Kidney (tissue), 19 donors: ENCODE measurements around the gene NOMO2. TPM values are rescaled to one million over a fixed set of nuclear protein-coding genes. Genes with fewer than 3 reads are reported as not detected.
A peak's percentile ranks its signal among the peaks of the same experiment; 100 is the strongest.
"Not testable (repeated sequence)": the region's sequence is repeated elsewhere in the genome, so short reads cannot be mapped to it uniquely, and the experiment has no call there.

Experiments
- DNase-seq, 5 donors: peaks; one replicate each; pipeline ENCODE4 v3.0.0-alpha.2; 2013 to 2020
- FAIRE-seq: peaks from 2 replicates; lab custom pipeline; 2012; peaks lifted over from hg19 to GRCh38; lab: Jason Lieb, UNC
- H3K27ac ChIP-seq, 2 donors: one replicate each; pipeline ENCODE4 v1.7.0; 2013; ENCODE audit warnings: low read depth in 2 of 2, low read length in 2 of 2, inconsistent platforms in 1 of 2
- H3K27me3 ChIP-seq: one replicate; pipeline ENCODE4 v1.7.1; 2013; ENCODE audit warnings: low read length, inconsistent platforms; ENCODE audit not compliant: control insufficient read depth, insufficient read depth
- H3K36me3 ChIP-seq, 3 donors: one replicate each; pipeline versions ENCODE4 v1.7.0 to v1.7.1; 2013; ENCODE audit warnings: low read length in 3 of 3, control low read depth in 1 of 3, inconsistent platforms in 1 of 3; ENCODE audit not compliant: insufficient read depth in 3 of 3, control insufficient read depth in 2 of 3
- H3K4me1 ChIP-seq, 3 donors: one replicate each; pipeline versions ENCODE4 v1.7.0 to v1.7.1; 2013; ENCODE audit warnings: low read length in 3 of 3, inconsistent platforms in 1 of 3, low read depth in 1 of 3; ENCODE audit not compliant: control insufficient read depth in 2 of 3, insufficient read depth in 2 of 3
- H3K4me3 ChIP-seq, 3 donors: one replicate each; pipeline versions ENCODE4 v1.7.0 to v1.8.1; 2013; ENCODE audit warnings: low read length in 3 of 3, control low read depth in 1 of 3, inconsistent platforms in 1 of 3
- H3K9ac ChIP-seq, 3 donors: one replicate each; pipeline versions ENCODE4 v1.7.0 to v1.7.1; 2013; ENCODE audit warnings: low read length in 3 of 3, control low read depth in 1 of 3, inconsistent platforms in 1 of 3
- H3K9me3 ChIP-seq, 3 donors: one replicate each; pipeline versions ENCODE4 v1.7.0 to v1.7.1; 2013; ENCODE audit warnings: low read length in 3 of 3, control low read depth in 1 of 3, inconsistent platforms in 1 of 3; ENCODE audit not compliant: control insufficient read depth in 2 of 3, insufficient read depth in 1 of 3
- intact Hi-C: fragments of 100-400 bp; cut with DNase I; formaldehyde crosslinking; loops from one replicate; pipeline ENCODE4 v1.11.1; 2022
- long read RNA-seq, 10 donors: library from polyadenylated mRNA in 1 of 10; unstranded in 1 of 10; transcript quantifications; one replicate each; pipeline ENCODE4 v2.0.0 and lab custom pipeline, GENCODE V29; 2021 to 2026
- polyA plus RNA-seq: library from polyadenylated mRNA; stranded (reverse); fragments of 350-450 nt; fragmentation: Illumina TruSeq; extraction: RNeasy Lipid Tissue Mini Kit (QIAGEN cat#74804); gene quantifications from one replicate; pipeline ENCODE4 v1.2.3, GENCODE V29; 2014; ENCODE audit warnings: low read depth, low replicate concordance; ENCODE audit not compliant: insufficient read depth
- total RNA-seq: library from RNA; stranded (reverse); fragmentation: NEBNext Ultra II Directional; extraction: Animal tissue kit (Norgen Biotek cat#: 25700); gene quantifications from one replicate; pipeline ENCODE4 v1.2.1, GENCODE V29; 2021
- donor health status: control.
- donor health status: control.
- donor health status: DM: yes; HTN: yes; CAD: no.
- donor health status: Normal renal cell carcinoma (clear cell type).

The NOMO2 gene, protein sequence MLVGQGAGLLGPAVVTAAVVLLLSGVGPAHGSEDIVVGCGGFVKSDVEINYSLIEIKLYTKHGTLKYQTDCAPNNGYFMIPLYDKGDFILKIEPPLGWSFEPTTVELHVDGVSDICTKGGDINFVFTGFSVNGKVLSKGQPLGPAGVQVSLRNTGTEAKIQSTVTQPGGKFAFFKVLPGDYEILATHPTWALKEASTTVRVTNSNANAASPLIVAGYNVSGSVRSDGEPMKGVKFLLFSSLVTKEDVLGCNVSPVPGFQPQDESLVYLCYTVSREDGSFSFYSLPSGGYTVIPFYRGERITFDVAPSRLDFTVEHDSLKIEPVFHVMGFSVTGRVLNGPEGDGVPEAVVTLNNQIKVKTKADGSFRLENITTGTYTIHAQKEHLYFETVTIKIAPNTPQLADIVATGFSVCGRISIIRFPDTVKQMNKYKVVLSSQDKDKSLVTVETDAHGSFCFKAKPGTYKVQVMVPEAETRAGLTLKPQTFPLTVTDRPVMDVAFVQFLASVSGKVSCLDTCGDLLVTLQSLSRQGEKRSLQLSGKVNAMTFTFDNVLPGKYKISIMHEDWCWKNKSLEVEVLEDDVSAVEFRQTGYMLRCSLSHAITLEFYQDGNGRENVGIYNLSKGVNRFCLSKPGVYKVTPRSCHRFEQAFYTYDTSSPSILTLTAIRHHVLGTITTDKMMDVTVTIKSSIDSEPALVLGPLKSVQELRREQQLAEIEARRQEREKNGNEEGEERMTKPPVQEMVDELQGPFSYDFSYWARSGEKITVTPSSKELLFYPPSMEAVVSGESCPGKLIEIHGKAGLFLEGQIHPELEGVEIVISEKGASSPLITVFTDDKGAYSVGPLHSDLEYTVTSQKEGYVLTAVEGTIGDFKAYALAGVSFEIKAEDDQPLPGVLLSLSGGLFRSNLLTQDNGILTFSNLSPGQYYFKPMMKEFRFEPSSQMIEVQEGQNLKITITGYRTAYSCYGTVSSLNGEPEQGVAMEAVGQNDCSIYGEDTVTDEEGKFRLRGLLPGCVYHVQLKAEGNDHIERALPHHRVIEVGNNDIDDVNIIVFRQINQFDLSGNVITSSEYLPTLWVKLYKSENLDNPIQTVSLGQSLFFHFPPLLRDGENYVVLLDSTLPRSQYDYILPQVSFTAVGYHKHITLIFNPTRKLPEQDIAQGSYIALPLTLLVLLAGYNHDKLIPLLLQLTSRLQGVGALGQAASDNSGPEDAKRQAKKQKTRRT
- total RNA-seq (87.2 TPM), polyA plus RNA-seq (157 TPM)
- long read RNA-seq, donor 1, full-length matches to known transcripts, result 6 of 6 reads
- long read RNA-seq, donor 1, partial matches to known transcripts, result 0 of 6 reads
- long read RNA-seq, donor 1, other reads (novel, unspliced or antisense), result 0 of 6 reads
- long read RNA-seq, donor 2, full-length matches to known transcripts, result 2 of 2 reads
- long read RNA-seq, donor 2, partial matches to known transcripts, result 0 of 2 reads
- long read RNA-seq, donor 2, other reads (novel, unspliced or antisense), result 0 of 2 reads
- long read RNA-seq, donor 3, full-length matches to known transcripts, result 7 of 15 reads
- long read RNA-seq, donor 3, partial matches to known transcripts, result 8 of 15 reads
- long read RNA-seq, donor 3, other reads (novel, unspliced or antisense), result 0 of 15 reads
- long read RNA-seq, donor 4, full-length matches to known transcripts, result 7 of 7 reads
- long read RNA-seq, donor 4, partial matches to known transcripts, result 0 of 7 reads
- long read RNA-seq, donor 4, other reads (novel, unspliced or antisense), result 0 of 7 reads
- long read RNA-seq, donor 5, result 0 reads
- long read RNA-seq, donor 6, result 0 reads
- long read RNA-seq, donor 7, full-length matches to known transcripts, result 36 of 49 reads
- long read RNA-seq, donor 7, partial matches to known transcripts, result 7 of 49 reads
- long read RNA-seq, donor 7, other reads (novel, unspliced or antisense), result 6 of 49 reads
- long read RNA-seq, donor 8, full-length matches to known transcripts, result 4 of 4 reads
- long read RNA-seq, donor 8, partial matches to known transcripts, result 0 of 4 reads
- long read RNA-seq, donor 8, other reads (novel, unspliced or antisense), result 0 of 4 reads
- long read RNA-seq, donor 9, full-length matches to known transcripts, result 3 of 3 reads
- long read RNA-seq, donor 9, partial matches to known transcripts, result 0 of 3 reads
- long read RNA-seq, donor 9, other reads (novel, unspliced or antisense), result 0 of 3 reads
- long read RNA-seq, donor 10, full-length matches to known transcripts, result 4 of 25 reads
- long read RNA-seq, donor 10, partial matches to known transcripts, result 21 of 25 reads
- long read RNA-seq, donor 10, other reads (novel, unspliced or antisense), result 0 of 25 reads

DNA sequence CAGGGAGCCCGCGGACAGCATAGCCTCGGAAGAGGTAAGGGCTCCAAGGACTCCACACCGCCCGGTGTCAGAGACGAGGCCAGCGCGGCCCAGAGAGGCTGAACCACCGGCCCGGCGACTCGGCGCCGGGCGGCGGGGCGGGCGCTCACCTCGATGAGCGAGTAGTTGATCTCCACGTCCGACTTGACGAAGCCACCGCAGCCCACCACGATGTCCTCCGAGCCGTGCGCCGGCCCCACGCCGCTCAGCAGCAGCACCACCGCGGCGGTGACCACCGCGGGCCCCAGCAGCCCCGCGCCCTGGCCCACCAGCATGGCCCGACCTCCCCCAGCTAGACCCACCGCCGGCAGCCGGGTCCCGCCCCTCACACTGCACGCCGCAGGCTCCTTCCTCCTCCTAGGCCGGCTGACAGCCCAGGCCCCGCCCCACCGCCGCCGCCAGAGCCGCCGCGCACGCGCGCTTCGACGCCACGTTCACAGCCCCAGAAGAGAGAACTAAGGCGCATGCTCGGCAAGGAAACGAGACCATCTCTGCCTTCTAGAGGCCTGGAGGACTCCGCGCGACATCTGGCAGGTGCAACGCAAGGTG lies at the start of gene NOMO2:
Gene NOMO2 (minus strand): TSS at position 371 of the 588 bp plus-strand sequence. CDS start 57 bp downstream, at position 314.
- peak; percentile 5 to 94 (median 20) for DNase-seq
- intact Hi-C loops, FAIRE-seq, H3K9ac ChIP-seq, H3K27ac ChIP-seq, H3K4me3 ChIP-seq, H3K27me3 ChIP-seq, H3K4me1 ChIP-seq, H3K9me3 ChIP-seq, H3K36me3 ChIP-seq: not testable (repeated sequence)

DNA sequence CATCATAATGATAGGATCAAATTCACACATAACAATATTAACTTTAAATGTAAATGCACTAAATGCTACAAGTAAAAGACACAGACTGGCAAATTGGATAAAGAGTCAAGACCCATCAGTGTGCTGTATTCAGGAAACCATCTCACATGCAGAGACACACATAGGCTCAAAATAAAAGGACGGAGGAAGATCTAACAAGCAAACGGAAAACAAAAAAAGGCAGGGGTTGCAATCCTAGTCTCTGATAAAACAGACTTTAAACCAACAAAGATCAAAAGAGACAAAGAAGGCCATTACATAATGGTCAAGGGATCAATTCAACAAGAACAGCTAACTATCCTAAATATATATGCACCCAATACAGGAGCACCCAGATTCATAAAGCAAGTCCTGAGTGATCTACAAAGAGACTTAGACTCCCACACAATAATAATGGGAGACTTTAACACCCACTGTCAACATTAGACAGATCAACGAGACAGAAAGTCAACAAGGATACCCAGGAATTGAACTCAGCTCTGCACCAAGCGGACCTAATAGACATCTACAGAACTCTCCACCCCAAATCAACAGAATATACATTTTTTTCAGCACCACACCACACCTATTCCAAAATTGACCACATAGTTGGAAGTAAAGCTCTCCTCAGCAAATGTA lies 48.4 kb upstream of the NOMO2 start:
- H3K4me1 ChIP-seq, H3K36me3 ChIP-seq, H3K9ac ChIP-seq, H3K4me3 ChIP-seq, H3K27me3 ChIP-seq, H3K9me3 ChIP-seq, FAIRE-seq, intact Hi-C loops, DNase-seq, H3K27ac ChIP-seq: not testable (repeated sequence)

DNA sequence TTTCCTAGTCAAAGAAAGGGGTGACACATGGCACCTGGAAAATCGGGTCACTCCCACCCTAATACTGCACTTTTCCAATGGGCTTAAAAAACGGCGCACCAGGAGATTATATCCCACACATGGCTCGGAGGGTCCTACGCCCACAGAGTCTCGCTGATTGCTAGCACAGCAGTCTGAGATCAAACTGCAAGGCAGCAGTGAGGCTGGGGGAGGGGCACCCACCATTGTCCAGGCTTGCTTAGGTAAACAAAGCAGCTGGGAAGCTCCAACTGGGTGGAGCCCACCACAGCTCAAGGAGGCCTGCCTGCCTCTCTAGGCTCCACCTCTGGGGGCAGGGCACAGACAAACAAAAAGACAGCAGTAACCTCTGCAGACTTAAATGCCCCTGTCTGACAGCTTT lies 46.4 kb upstream of the NOMO2 start:
- H3K9ac ChIP-seq, H3K4me1 ChIP-seq, H3K9me3 ChIP-seq, H3K27me3 ChIP-seq, DNase-seq, H3K4me3 ChIP-seq, H3K27ac ChIP-seq, FAIRE-seq, H3K36me3 ChIP-seq, intact Hi-C loops: not testable (repeated sequence)

DNA sequence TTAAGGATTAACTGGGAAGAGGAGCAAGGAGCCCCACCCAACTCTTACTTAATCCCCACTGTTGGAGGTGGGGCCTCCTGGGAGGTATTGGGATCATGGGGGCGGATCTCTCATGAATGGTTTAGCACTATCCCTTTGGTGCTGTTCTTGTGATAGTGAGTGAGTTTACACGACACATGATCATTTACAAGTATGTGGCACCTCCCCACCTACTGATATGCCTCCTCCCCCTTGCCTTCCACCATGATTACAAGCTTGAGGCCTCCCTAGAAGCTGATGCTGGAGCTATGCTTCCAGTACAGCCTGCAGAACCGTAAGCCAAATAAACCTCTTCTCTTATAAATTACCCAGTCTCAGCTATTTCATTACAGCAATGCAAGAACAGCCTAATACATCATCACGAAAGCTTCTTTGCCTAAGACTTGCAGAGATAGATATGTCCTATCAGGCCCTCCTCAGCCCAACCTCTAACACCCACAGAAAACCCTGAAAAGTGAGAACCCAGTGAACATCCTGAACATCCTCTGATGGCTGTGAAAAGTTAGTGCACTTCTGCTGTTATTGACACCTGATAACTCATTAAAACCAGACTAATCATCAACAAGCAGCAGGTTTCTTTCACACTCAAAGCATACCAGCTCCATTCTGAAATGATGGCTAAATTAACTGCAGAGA lies 41.8 kb upstream of the NOMO2 start:
- H3K4me3 ChIP-seq, DNase-seq, FAIRE-seq, H3K4me1 ChIP-seq, intact Hi-C loops, H3K27me3 ChIP-seq, H3K9me3 ChIP-seq, H3K9ac ChIP-seq, H3K27ac ChIP-seq, H3K36me3 ChIP-seq: not testable (repeated sequence)

DNA sequence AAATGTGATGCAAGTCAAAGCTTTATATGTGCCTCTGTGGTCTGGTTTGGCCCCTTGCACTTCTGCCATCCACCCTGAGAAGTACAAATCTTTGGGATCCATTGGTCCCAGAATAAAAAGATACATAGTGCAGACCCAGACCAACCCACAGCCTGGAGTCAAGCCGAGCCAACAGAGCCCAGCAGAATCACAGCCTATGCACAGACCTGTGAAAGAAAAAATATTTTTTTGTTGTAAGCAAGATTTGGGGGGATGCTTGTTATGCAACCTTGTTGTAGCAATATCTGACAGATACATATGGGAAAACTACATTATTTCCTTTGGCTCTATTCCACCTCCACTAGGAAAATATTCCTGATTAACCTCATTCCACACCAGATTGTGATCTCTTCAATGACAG lies 36.7 kb upstream of the NOMO2 start:
- H3K4me1 ChIP-seq, H3K9ac ChIP-seq, intact Hi-C loops, H3K27ac ChIP-seq, H3K27me3 ChIP-seq, H3K36me3 ChIP-seq, DNase-seq, H3K9me3 ChIP-seq, FAIRE-seq, H3K4me3 ChIP-seq: not testable (repeated sequence)

DNA sequence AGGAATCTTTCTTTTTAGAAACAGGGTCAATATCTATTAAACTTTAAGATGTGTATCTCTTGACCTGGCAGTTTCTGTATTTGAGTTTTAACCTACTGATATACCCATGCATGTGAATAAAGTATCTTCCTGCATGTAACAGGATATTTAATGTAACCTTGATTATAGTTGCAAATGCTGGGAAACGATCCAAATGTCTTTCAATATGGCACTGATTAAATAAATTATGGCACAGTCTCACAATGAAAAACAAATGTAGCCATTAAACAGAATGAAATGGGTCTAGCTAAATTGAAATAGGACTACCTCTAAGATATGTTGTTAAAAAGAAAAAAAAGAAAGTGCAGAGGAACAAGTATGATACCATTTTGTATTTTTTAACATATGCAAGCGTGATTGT lies 35.8 kb upstream of the NOMO2 start:
- H3K27me3 ChIP-seq, H3K9me3 ChIP-seq, H3K36me3 ChIP-seq, H3K9ac ChIP-seq, H3K4me1 ChIP-seq, DNase-seq, H3K4me3 ChIP-seq, H3K27ac ChIP-seq, FAIRE-seq, intact Hi-C loops: not testable (repeated sequence)
